ENCODE measurements around the gene APLP2. TPM values are rescaled to one million over a fixed set of nuclear protein-coding genes. Genes with fewer than 3 reads are reported as not detected.

Gene APLP2
- total RNA-seq, 4 donors from 2014 or later: 226 to 376 (median 262) TPM

- intact Hi-C loops (cut with DNase I; ENCODE audit: low total_unique reads): no loop called here
- H3K4me1 ChIP-seq: no peaks in the 10 kb centered on the region
- H3K27me3 ChIP-seq: no peaks in the 10 kb centered on the region
- DNase-seq: no peak
- H3K4me3 ChIP-seq: no peak overlapping the region
- no peaks in the 10 kb centered on the region for H3K36me3 ChIP-seq
- TF ChIP-seq CTCF (IDR thresholded peaks at IDR 0.05) (no peak), POLR2A (IDR thresholded peaks at IDR 0.05) (no peak)
- H3K9me3 ChIP-seq: no peaks in the 10 kb centered on the region
- H3K27ac ChIP-seq: no peak overlapping the region
These were observed 72.1 kb downstream of the APLP2 start for GRCh38 chr11:130141561-130142341.

GRCh38 chr11:130144141-130144540 is 74.4 kb downstream of the APLP2 start:
- Histone ChIP-seq H3K27ac (no peak overlapping the region), H3K4me1 (no peaks in the 10 kb centered on the region), H3K36me3 (no peaks in the 10 kb centered on the region), H3K27me3 (no peaks in the 10 kb centered on the region), H3K9me3 (no peaks in the 10 kb centered on the region), H3K4me3 (no peak overlapping the region)
- intact Hi-C loops (cut with DNase I; ENCODE audit: low total_unique reads): no loop called here
- no peak for DNase-seq
- TF ChIP-seq CTCF (IDR thresholded peaks at IDR 0.05) (no peak), POLR2A (IDR thresholded peaks at IDR 0.05) (no peak)

GRCh38 chr11:130144861-130145281 is 75.2 kb downstream of the APLP2 start:
- no peaks in the 10 kb centered on the region for H3K27me3 ChIP-seq
- no peak overlapping the region for H3K4me3 ChIP-seq
- DNase-seq: no peak
- no peaks in the 10 kb centered on the region for H3K4me1 ChIP-seq
- H3K9me3 ChIP-seq: no peaks in the 10 kb centered on the region
- H3K27ac ChIP-seq: no peak overlapping the region
- TF ChIP-seq POLR2A (IDR thresholded peaks at IDR 0.05) (no peak), CTCF (IDR thresholded peaks at IDR 0.05) (no peak)
- H3K36me3 ChIP-seq: no peaks in the 10 kb centered on the region
- intact Hi-C loops (cut with DNase I; ENCODE audit: low total_unique reads): no loop called here

GRCh38 chr11:130145311-130145812 is 75.7 kb downstream of the APLP2 start:
- no peaks in the 10 kb centered on the region for H3K9me3 ChIP-seq
- intact Hi-C loops (cut with DNase I; ENCODE audit: low total_unique reads): no loop called here
- H3K27ac ChIP-seq: no peak overlapping the region

More at GRCh38 chr11:130145311-130145812, 75.7 kb downstream of the APLP2 start:
- DNase-seq: no peak
- Histone ChIP-seq H3K27me3 (no peaks in the 10 kb centered on the region), H3K4me1 (no peaks in the 10 kb centered on the region), H3K36me3 (no peaks in the 10 kb centered on the region), H3K4me3 (no peak overlapping the region)
- TF ChIP-seq CTCF (IDR thresholded peaks at IDR 0.05): no peak
- TF ChIP-seq POLR2A (IDR thresholded peaks at IDR 0.05): no peak
